Heart right ventricle (tissue), 16 donors: Measurements from ENCODE around the gene C12orf76. TPM values are rescaled to one million over a fixed set of nuclear protein-coding genes. Genes with fewer than 3 reads are reported as not detected.
A peak's percentile ranks its signal among the peaks of the same experiment; 100 is the strongest.

Experiments used
- ATAC-seq, 8 donors: fragments of 200-7000 bp; cut with Tn5 transposase; one replicate each; pipeline ENCODE4 v1.9.1; 2020; ENCODE audit warnings: mild to moderate bottlenecking in 8 of 8, moderate library complexity in 8 of 8, moderate number of reproducible peaks in 1 of 8
- DNase-seq, 2 donors: peaks; one replicate each; pipeline ENCODE4 v3.0.0-alpha.2; 2020
- H3K27ac ChIP-seq, 10 donors: fragments of 200-600 bp; sonication (generic) in 2 of 10; one replicate each; pipeline versions ENCODE4 v1.5.0 to v1.8.0; 2020 to 2022; ENCODE audit warnings: mild to moderate bottlenecking in 3 of 10
- H3K27me3 ChIP-seq, 7 donors: fragments of 200-600 bp; one replicate each; pipeline ENCODE4 v1.8.0; 2021 to 2022; ENCODE audit warnings: mild to moderate bottlenecking in 2 of 7
- H3K36me3 ChIP-seq, 9 donors: fragments of 200-600 bp; sonication (generic) in 1 of 9; one replicate each; pipeline versions ENCODE4 v1.5.0 to v1.8.0; 2020 to 2022; ENCODE audit warnings: mild to moderate bottlenecking in 2 of 9
- H3K4me1 ChIP-seq, 9 donors: fragments of 200-600 bp; sonication (generic) in 1 of 9; one replicate each; pipeline versions ENCODE4 v1.5.0 to v1.8.0; 2020 to 2022; ENCODE audit warnings: mild to moderate bottlenecking in 4 of 9
- H3K4me3 ChIP-seq, 10 donors: fragments of 200-600 bp; sonication (generic) in 2 of 10; one replicate each; pipeline versions ENCODE4 v1.5.0 to v1.8.0; 2020 to 2022; ENCODE audit warnings: mild to moderate bottlenecking in 7 of 10, moderate library complexity in 2 of 10
- H3K9me3 ChIP-seq, 11 donors: fragments of 200-600 bp in 10 of 11; sonication (generic) in 2 of 11; one replicate each; pipeline versions ENCODE4 v1.5.0 to v1.8.0; 2013 to 2022; ENCODE audit warnings: mild to moderate bottlenecking in 2 of 11, control low read depth in 1 of 11, moderate library complexity in 1 of 11
- WGBS, 2 donors: extraction: QIAGEN DNeasy Blood & Tissue Kit; methylation state at CpG; one replicate each; pipeline ENCODE4 v1.1.7; 2013; ENCODE audit warnings: inconsistent platforms in 1 of 2; 5-methylcytosine and 5-hydroxymethylcytosine counted together
- intact Hi-C, 10 donors: fragments of 100-400 bp; cut with DNase I; formaldehyde crosslinking; loops; one replicate each; pipeline versions ENCODE4 v1.11.1 to v1.14.2; 2022
- long read RNA-seq, 3 donors: library from polyadenylated mRNA; unstranded; transcript quantifications; one replicate each; pipeline ENCODE4 v2.0.0, GENCODE V29; 2020 to 2021
- polyA plus RNA-seq, 2 donors: library from polyadenylated mRNA; stranded (reverse); fragments of 200-250 nt; gene quantifications; one replicate each; pipeline ENCODE4 v1.2.3, GENCODE V29; 2013
- total RNA-seq, 10 donors: library from RNA; stranded (reverse); fragmentation: NEBNext Ultra II Directional in 3 of 10; extraction: Animal tissue kit (Norgen Biotek cat#: 25700) in 3 of 10; gene quantifications; one replicate each; pipeline versions ENCODE4 v1.2.1 to v1.2.4, GENCODE V29; 2021 to 2023
- TF ChIP-seq, protein P1 (sequence below), 9 donors: fragments of 200-600 bp; sonication (generic) in 2 of 9; IDR thresholded peaks; one replicate each; pipeline versions ENCODE4 v1.5.0 to v1.8.0; 2021 to 2022; ENCODE audit warnings: antibody characterized with exemption in 9 of 9, mild to moderate bottlenecking in 5 of 9, moderate library complexity in 1 of 9
- donor health status: Arrhythmogenic right ventricular cardiomyopathy.
- donor health status: ischemic (EF 13 %, LVEDD 7.1; RV severe dilation, severe dysfunction).
- donor health status: healthy with polysubstance abuse.
- donor health status: DM: no; HTN: yes; CAD: no.
- donor health status: DM: no; HTN: no; CAD: no.
- donor health status: ischemic (EF 25% LVEDD 6.9; RV normal size, moderate dysfunction).
- donor health status: ischemic (EF 25% LVEDD 5.7; RV mildly dilated, moderate dysfunction).
- donor health status: healthy.
- donor health status: DM: yes; HTN: yes; CAD: no.
- donor health status: Ischemic cardiomyopathy.
- donor health status: ischemic (EF 35%, LVEDD 5.7; RV mildly dilated, moderate dysfunction).
- donor health status: nonischemic (EF 11% LVEDD 7.7; RV severe dilation, severe dysfunction).
- donor health status: DM: yes; HTN: yes; CAD: no.
- donor health status: PGD.
- donor health status: ischemic (EF 29% LVEDD 5.4; RV normal size, mild dysfunction).
- donor health status: nonischemic (EF 23%, LVEDD 6.1; RV moderate dilation, normal function).

C12orf76 gene, protein sequence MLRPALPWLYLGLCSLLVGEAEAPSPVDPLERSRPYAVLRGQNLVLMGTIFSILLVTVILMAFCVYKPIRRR
- total RNA-seq (1 to 10 TPM; 3.7 to 8.3 (median 5.3) TPM), polyA plus RNA-seq (1 to 10 TPM; 5.9 to 7.8 TPM)
- long read RNA-seq, donor 1, transcript C12orf76-203 (2 exons, 1,755 nt): major isoform, 5 of 9 reads
- long read RNA-seq, donor 1, partial matches to known transcripts: 3 of 9 reads
- long read RNA-seq, donor 1, other reads (novel, unspliced or antisense): 1 of 9 reads
- long read RNA-seq, donor 2, partial matches to known transcripts: 1 of 4 reads
- long read RNA-seq, donor 2, other reads (novel, unspliced or antisense): 3 of 4 reads
- long read RNA-seq, donor 3, partial matches to known transcripts: 3 of 7 reads
- long read RNA-seq, donor 3, other reads (novel, unspliced or antisense): 2 of 7 reads

DNA sequence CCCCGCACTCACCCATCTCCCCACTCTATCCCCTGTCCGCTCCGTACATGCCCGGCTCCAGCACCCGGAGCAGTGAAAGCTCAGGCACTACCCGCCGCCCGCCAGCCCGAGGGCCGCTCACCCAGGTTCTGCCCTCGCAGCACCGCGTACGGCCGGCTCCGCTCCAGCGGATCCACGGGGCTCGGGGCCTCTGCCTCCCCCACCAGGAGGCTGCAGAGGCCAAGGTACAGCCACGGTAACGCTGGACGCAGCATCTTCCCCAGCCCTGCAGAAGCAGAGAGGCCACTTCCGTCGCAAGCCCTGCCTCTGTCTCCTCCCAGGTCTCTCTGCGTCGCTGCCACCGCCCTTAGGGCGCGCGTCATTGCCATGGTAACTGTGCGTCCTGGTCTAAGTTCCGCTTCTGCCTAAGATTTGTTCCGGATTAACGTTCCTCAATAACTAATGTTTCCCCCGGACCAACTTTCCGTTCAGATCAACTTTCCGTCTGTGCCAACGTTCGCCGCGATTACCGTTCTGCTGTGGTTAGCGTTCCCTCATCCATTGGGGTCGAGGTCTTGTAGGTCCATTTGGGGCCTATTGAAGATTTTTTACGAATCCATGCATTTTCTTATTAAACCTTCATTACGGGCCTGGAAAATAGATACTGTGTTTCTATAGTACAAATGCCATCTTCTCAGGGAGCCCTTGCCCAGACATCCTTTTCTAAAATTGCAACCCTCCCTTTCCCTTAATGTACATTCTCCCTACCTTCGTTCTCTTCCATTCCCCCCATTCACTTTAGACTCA is at the start of gene C12orf76:
TSS of gene C12orf76 (minus strand) at position 281 of the 786 bp plus-strand sequence. CDS start at position 254, 27 bp downstream.
- intact Hi-C loops: no loop called here

DNA sequence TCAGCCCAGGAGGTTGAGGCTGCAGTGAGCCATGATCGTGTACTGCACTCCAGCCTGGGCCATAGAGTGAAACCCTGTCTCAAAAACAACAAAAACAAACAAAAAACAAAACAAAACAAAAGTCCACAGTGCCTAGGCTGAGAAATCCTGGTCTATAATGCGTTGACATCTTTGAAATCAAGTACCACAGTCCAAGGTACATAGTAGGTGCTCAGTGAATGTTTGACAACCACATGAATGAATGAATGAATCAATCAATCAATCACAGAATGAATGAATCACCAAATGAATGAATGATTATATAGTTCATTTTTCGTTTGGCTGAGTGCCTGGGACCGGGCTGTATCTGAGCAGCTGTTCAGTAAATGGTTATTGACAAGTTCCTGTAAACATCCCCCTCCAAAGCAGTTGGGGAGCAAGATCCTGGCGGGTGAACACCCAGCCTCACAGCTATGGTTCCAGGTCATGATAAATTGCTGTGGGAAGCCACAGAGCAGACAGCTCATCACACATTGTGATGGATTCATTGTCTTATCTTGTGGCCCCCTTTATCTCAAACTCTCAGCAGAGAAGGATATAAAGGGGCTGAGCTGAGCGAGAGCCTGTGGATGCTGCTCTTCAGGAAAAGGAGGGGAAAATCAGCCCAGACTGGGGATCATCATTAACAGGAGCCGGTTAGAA is 45.4 kb upstream of the C12orf76 start:
- intact Hi-C loops: no loop called here
- H3K4me1 ChIP-seq: peaks cover 0 to 7% (median 0%) of the 10 kb centered on the region in 9 donors
- ATAC-seq (no peak), DNase-seq (no peak)
- H3K9me3 ChIP-seq: no peaks in the 10 kb centered on the region
- no peak overlapping the region for H3K27ac ChIP-seq
- no peak overlapping the region for H3K4me3 ChIP-seq
- TF ChIP-seq, protein P1, sequence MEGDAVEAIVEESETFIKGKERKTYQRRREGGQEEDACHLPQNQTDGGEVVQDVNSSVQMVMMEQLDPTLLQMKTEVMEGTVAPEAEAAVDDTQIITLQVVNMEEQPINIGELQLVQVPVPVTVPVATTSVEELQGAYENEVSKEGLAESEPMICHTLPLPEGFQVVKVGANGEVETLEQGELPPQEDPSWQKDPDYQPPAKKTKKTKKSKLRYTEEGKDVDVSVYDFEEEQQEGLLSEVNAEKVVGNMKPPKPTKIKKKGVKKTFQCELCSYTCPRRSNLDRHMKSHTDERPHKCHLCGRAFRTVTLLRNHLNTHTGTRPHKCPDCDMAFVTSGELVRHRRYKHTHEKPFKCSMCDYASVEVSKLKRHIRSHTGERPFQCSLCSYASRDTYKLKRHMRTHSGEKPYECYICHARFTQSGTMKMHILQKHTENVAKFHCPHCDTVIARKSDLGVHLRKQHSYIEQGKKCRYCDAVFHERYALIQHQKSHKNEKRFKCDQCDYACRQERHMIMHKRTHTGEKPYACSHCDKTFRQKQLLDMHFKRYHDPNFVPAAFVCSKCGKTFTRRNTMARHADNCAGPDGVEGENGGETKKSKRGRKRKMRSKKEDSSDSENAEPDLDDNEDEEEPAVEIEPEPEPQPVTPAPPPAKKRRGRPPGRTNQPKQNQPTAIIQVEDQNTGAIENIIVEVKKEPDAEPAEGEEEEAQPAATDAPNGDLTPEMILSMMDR (IDR thresholded peaks at IDR 0.05): no peak
- H3K27me3 ChIP-seq: peaks cover 0 to 5% (median 0%) of the 10 kb centered on the region in 7 donors
- WGBS, 2 donors: 49 to 63% methylated on average over 7 of the region's 7 CpGs
- no peaks in the 10 kb centered on the region for H3K36me3 ChIP-seq

More for the DNA sequence above, at the start of gene C12orf76:
- 2 to 3% methylated on average over 47 of the region's 47 CpGs for WGBS, 2 donors
- H3K4me3 ChIP-seq: peak within 1 kb of the TSS; percentile 51 to 95 (median 82)
- H3K27ac ChIP-seq: peak within 1 kb of the TSS in 9 of 10 donors; percentile 53 to 92 (median 69)
- H3K36me3 ChIP-seq: peaks cover 0 to 12% (median 0%) of the 10 kb centered on the region in 9 donors
- ATAC-seq (peak; percentile 96 to 100 (median 99)), DNase-seq (peak; percentile 91 to 95)
- peaks cover 4 to 31% (median 22%) of the 10 kb centered on the region in 9 donors for H3K4me1 ChIP-seq
- no peaks in the 10 kb centered on the region for H3K9me3 ChIP-seq
- H3K27me3 ChIP-seq: no peaks in the 10 kb centered on the region
- TF ChIP-seq, protein P1 (IDR thresholded peaks at IDR 0.05): peak in 1 of 9 donors; percentile 7

DNA sequence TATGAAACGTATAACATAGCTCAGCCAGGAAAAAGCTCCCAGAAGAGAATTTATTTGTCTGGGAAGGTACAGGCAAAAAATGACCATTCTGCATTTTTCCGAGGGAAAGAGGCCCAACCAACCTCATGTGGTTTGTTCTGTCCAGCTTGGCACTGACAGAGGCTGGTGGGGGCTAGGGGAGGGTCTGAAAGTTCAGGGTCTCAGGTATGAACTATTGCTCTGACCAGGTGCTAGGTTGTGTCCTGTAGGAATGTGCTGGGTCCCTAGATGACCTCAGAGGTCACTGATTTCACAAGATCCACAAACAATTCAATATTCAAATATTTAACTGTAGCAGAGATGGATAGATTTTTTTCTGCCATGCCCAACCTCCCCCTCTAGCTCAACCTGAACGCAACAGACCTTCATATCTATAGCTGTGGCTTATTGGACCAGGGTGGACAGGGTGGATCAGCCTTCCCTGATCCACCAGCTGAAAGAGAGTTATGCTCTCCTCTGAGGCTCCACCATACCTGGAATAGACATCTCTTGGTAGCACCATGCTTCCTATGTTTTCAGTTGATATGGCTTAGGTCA is 42.9 kb upstream of the C12orf76 start:
- intact Hi-C loops: no loop called here
- ATAC-seq (no peak), DNase-seq (no peak)
- Histone ChIP-seq H3K36me3 (no peaks in the 10 kb centered on the region), H3K9me3 (no peaks in the 10 kb centered on the region), H3K27me3 (peaks cover 0 to 5% (median 0%) of the 10 kb centered on the region in 7 donors), H3K4me1 (peaks cover 0 to 18% (median 0%) of the 10 kb centered on the region in 9 donors), H3K4me3 (no peak overlapping the region), H3K27ac (no peak overlapping the region)
- WGBS, 2 donors: 61 to 66% methylated on average over 3 of the region's 3 CpGs
- TF ChIP-seq, protein P1 (IDR thresholded peaks at IDR 0.05): no peak
